HK-2 (cell line): ENCODE data around the gene DEFB114.

Source experiments
- DNase-seq: peaks from one replicate; pipeline ENCODE4 v3.0.0-alpha.2; 2018; ENCODE audit not compliant: unreplicated experiment

The DEFB114 gene

GRCh38 chr6:49935387-49935786, 28.6 kb downstream of the DEFB114 start:
- DNase-seq = no peak

- no peak for DNase-seq
Measured at GRCh38 chr6:49934770-49935169, 29.2 kb downstream of the DEFB114 start.

- DNase-seq = no peak
Measured at GRCh38 chr6:49933526-49933925, 30.4 kb downstream of the DEFB114 start.

GRCh38 chr6:49929340-49929739, 34.6 kb downstream of the DEFB114 start:
- no peak for DNase-seq

DNA sequence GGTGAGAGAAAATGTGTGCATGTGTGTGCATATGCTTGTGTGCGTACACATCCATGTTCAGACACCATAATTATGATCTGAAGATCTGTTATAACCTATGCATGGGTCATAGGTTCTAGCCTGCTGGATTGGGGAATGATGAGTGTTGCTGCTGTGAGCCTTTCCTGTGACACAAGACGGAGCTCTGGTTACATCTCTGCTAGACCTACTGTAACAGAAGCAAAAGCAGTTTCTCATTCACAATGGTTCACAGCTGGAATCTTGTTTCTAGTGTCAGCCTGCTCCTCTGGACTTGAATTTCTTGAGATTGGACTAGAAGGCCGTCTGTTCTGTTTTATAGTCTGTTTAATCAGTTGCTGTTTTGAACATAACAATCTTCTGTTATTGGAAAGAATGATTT, 40.1 kb downstream of the DEFB114 start:
- DNase-seq = no peak

DNA sequence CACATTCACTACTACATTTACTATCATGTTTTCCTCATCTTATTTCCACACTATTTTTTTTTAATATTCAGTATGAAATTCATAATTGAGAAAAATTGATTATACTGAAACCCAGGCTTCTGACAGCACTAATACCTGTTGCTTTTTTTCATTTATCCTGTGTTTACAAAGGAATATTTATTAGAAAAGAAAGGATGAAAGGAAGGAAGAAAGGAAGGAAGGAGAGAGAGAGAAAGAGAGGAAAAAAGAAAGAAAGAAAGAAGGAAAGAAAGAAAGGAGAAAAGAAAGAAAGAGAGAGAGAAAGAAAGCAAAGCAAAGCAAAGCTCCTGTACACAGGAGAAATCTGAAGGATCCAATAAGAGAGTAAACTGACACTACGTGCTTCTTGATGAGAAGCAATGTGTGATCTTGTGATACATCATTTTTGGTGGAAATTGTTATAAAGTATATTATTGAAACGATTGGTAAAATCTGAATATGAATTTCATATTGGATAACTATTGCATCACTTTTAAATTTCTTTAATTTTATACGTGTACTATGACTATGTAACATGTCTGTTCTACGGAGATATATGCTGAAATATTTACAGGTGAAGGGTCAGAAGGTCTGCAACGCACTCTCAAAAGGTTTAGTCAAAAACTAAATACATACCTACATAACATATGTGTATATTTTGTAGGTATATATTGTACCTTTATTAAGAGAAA, 43.9 kb downstream of the DEFB114 start:
- no peak for DNase-seq

- no peak for DNase-seq
Measured at GRCh38 chr6:49919261-49919660, 44.7 kb downstream of the DEFB114 start.

GRCh38 chr6:49918787-49919186, 45.2 kb downstream of the DEFB114 start:
- no peak for DNase-seq

GRCh38 chr6:49915035-49915434, 48.9 kb downstream of the DEFB114 start:
- no peak for DNase-seq

GRCh38 chr6:49913636-49914375, 50.2 kb downstream of the DEFB114 start:
- no peak for DNase-seq

DNA sequence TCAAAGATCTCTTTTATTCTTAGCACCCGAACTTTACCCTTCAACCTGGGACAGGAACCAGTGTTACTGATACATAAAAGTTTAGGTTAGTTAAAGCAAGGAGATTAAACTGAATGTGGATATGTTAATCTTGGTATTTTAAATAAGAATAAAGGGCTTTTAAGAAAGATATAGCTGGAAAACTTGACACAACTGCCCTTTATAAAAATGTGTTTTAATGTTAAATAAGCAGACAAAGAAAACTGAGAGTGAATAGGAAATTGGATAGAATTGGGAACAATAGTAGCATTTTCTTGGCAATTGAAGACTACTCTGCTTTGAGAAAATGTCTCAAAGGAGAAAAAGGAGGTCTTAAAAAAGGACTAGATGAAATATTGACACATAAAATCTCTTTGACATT, 51.8 kb downstream of the DEFB114 start:
- DNase-seq = no peak

GRCh38 chr6:49911252-49911651, 52.7 kb downstream of the DEFB114 start:
- DNase-seq = no peak
